ENCODE results near the gene NAP1L1.

NAP1L1 gene

DNA sequence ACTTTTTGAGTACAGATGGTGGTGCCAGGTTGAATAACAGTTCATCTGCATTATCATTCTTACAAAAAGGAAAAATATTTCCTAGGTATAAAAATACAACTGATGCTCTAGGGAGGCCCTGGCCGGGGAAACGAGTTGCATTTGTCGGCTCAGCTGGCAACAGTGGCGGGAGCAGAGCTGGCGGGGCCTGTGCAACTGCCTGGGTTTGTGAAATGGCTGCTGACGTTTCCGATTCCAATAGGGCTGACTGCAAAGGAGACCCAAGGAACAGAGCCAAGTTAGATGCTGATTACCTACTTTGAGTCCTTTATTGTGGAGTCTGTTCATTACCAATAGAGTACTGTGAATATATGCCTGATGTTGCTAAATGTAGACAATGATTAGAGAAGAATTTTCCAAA, 27.2 kb downstream of the NAP1L1 start:
- H3K27ac ChIP-seq = no peak overlapping the region

GRCh38 chr12:76055393-76055792, 29.1 kb downstream of the NAP1L1 start:
- TF ChIP-seq ZFX (IDR thresholded peaks at IDR 0.05; ENCODE audit: borderline replicate concordance) = no peak
- no peak overlapping the region for H3K27ac ChIP-seq

More for the DNA sequence above, 27.2 kb downstream of the NAP1L1 start:
- TF ChIP-seq CTCF (IDR thresholded peaks at IDR 0.05) = no peak
- TF ChIP-seq ZFX (IDR thresholded peaks at IDR 0.05; ENCODE audit: borderline replicate concordance) = no peak

GRCh38 chr12:76049575-76050251, 34.8 kb downstream of the NAP1L1 start:
- TF ChIP-seq ZFX (IDR thresholded peaks at IDR 0.05; ENCODE audit: borderline replicate concordance) (no peak), CTCF (IDR thresholded peaks at IDR 0.05) (no peak)
- peak overlapping the region; percentile 4; the same call in 1 of the 2 replicates for H3K27ac ChIP-seq

- no peak for TF ChIP-seq ZFX (IDR thresholded peaks at IDR 0.05; ENCODE audit: borderline replicate concordance)
- no peak for TF ChIP-seq CTCF (IDR thresholded peaks at IDR 0.05)
- no peak overlapping the region for H3K27ac ChIP-seq
These were observed 36.7 kb downstream of the NAP1L1 start for GRCh38 chr12:76047742-76048141.

DNA sequence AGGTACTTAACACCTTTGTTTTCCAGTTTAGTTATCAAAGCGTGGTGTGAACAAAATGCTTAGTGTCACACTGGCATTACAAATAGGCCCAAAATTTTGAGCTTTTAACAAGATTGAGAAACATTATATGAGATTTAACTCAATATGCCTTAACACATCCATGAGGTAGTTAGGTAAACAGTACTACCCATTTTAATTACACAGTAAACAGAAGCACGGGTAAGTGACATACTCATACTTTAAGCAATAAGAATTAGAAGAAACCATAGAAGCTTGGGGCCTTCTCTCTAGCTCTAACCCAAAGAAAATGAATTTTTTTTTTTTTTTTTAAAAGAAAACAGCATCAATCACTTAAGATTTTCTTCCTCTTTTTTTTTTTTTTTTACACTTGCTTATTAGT, 37.4 kb downstream of the NAP1L1 start:
- H3K27ac ChIP-seq = no peak overlapping the region
- TF ChIP-seq ZFX (IDR thresholded peaks at IDR 0.05; ENCODE audit: borderline replicate concordance) (no peak), CTCF (IDR thresholded peaks at IDR 0.05) (no peak)

- H3K27ac ChIP-seq = no peak overlapping the region
- TF ChIP-seq ZFX (IDR thresholded peaks at IDR 0.05; ENCODE audit: borderline replicate concordance) (no peak), CTCF (IDR thresholded peaks at IDR 0.05) (no peak)
These were observed 41.1 kb downstream of the NAP1L1 start for GRCh38 chr12:76043377-76043776.

DNA sequence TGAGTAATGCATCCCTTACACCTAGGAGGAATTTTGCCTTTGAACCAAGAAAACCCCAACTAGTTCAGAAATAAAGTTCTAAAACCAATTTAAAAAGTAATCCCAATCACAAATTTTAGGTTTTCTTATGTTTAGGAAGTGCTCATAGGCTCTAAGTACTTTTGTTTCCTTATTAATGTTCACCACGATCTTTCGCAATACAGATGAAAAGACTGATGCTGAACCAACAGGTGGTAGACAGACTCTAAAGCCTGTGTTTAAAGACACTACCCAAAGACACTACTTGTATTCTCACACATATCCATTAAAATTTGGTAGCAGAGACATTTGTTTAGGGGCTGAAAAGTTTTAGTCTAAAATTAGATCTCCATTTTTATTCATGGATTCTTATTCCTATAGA, 42.3 kb downstream of the NAP1L1 start:
- TF ChIP-seq ZFX (IDR thresholded peaks at IDR 0.05; ENCODE audit: borderline replicate concordance) = no peak
- no peak for TF ChIP-seq CTCF (IDR thresholded peaks at IDR 0.05)
- H3K27ac ChIP-seq = no peak overlapping the region

GRCh38 chr12:76041406-76041805, 43.1 kb downstream of the NAP1L1 start:
- TF ChIP-seq ZFX (IDR thresholded peaks at IDR 0.05; ENCODE audit: borderline replicate concordance) (no peak), CTCF (IDR thresholded peaks at IDR 0.05) (no peak)
- peak overlapping the region; percentile 10; the same call in 1 of the 2 replicates for H3K27ac ChIP-seq

All from 22Rv1 (cell line).